Measurements from ENCODE around the gene EFCAB8.
"Not testable (repeated sequence)": the region's sequence is repeated elsewhere in the genome, so short reads cannot be mapped to it uniquely, and the experiment has no call there.

The EFCAB8 gene

DNA sequence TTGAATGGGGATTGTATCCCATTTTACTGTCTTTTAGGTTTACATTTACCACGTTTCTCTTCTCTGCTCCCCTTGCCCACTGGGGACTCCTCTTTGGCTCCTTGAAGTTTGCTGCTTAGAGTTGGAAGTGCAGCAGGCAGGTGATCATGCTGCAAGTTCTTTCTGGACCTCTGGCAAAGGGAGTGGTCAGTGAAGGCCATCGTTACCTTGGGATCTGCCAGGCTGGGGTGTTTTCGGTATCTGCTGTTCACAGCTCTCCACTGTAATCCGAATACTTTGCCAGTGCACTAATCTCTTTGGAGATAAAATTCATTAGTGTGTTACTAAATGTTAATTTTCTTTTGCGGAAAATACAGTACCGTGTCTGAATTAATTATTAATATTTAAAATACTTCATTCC is 9.1 kb upstream of the EFCAB8 start:
- FAIRE-seq (no peak), DNase-seq (ENCODE audit: insufficient read length, low spot score) (no peak)
- no peak for TF ChIP-seq TAF1 (IDR thresholded peaks at IDR 0.05; ENCODE audit: low read depth, low read length)
- no peak for TF ChIP-seq SPI1 (IDR thresholded peaks at IDR 0.05; ENCODE audit: low read depth, low read length)
- no peak for TF ChIP-seq PAX5 (IDR thresholded peaks at IDR 0.05; ENCODE audit: insufficient read depth, low read length, severe bottlenecking)
- no peak for TF ChIP-seq POLR2AphosphoS5 (IDR thresholded peaks at IDR 0.05; ENCODE audit: low read depth, low read length)
- no peak for TF ChIP-seq POU2F2 (IDR thresholded peaks at IDR 0.05; ENCODE audit: low read depth, low read length)
- no peak for TF ChIP-seq POLR2A (IDR thresholded peaks at IDR 0.05; ENCODE audit: low read depth, low read length)

DNA sequence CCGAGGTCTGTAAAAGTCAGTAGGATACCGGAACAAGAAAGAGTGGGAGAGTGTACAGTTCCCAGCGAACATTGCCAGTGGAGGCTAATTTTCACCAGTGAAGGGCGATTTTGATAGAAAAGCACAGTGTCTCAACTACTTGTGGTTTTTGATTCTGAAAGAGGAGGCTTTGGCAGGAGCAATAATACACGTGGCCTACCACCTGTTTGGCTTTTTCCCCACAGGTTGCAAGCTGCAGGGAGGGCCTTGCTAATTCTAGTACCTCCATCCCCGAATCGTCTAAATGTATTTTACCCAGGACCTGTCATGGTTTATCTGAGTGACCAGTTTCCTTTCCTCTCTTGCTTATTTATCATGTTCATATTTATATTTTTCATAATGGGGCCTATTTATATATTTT is 3.3 kb upstream of the EFCAB8 start:
- TF ChIP-seq POU2F2 (IDR thresholded peaks at IDR 0.05; ENCODE audit: low read depth, low read length) (no peak), SPI1 (IDR thresholded peaks at IDR 0.05; ENCODE audit: low read depth, low read length) (no peak), POLR2AphosphoS5 (IDR thresholded peaks at IDR 0.05; ENCODE audit: low read depth, low read length) (no peak), TAF1 (IDR thresholded peaks at IDR 0.05; ENCODE audit: low read depth, low read length) (no peak), POLR2A (IDR thresholded peaks at IDR 0.05; ENCODE audit: low read depth, low read length) (no peak), PAX5 (IDR thresholded peaks at IDR 0.05; ENCODE audit: insufficient read depth, low read length, severe bottlenecking) (no peak)
- no peak for FAIRE-seq
- DNase-seq (ENCODE audit: insufficient read length, low spot score): no peak

DNA sequence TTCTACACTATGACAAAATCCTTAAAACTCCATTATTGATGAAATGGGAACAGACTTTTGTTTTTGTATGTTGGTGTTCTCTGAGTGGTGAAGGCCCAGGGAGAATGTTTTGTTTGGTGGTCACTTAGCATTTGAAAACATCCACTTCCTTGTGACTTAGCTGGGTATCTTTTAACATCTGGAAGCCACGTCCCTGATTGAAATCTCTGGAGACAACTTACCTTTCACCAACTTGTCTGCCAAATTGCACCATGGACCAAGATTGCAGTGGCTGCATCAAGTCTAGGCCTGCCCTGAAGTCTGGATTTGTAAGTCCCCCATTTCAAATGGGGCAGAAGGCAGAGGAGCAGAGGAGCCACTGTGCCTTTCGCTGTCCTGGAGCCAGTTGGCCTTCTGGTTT is 534 bp upstream of the EFCAB8 start:
- DNase-seq (ENCODE audit: insufficient read length, low spot score) (no peak), FAIRE-seq (no peak)
- TF ChIP-seq POLR2A (IDR thresholded peaks at IDR 0.05; ENCODE audit: low read depth, low read length) (no peak), SPI1 (IDR thresholded peaks at IDR 0.05; ENCODE audit: low read depth, low read length) (no peak), TAF1 (IDR thresholded peaks at IDR 0.05; ENCODE audit: low read depth, low read length) (no peak)

DNA sequence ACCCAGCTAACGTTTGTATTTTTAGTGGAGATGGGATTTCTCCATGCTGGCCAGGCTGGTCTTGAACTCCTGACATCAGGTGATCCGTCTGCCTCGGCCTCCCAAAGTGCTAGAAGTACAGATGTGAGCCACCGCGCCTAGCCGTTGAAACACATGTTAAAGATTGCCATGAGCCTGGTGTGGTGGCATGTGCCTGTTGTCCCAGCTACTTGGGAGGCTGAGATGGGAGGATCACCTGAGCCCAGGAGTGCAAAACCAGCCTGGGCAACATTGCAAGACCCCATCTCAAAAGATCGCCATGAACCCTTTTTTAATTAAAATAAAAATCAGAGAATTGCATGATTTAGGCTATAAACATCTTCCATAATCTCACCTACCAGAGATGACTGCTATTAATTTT is 2.7 kb downstream of the EFCAB8 start:
- TF ChIP-seq POLR2A (IDR thresholded peaks at IDR 0.05; ENCODE audit: low read depth, low read length) (no peak), POU2F2 (IDR thresholded peaks at IDR 0.05; ENCODE audit: low read depth, low read length) (no peak), POLR2AphosphoS5 (IDR thresholded peaks at IDR 0.05; ENCODE audit: low read depth, low read length) (no peak), PAX5 (IDR thresholded peaks at IDR 0.05; ENCODE audit: insufficient read depth, low read length, severe bottlenecking) (no peak), SPI1 (IDR thresholded peaks at IDR 0.05; ENCODE audit: low read depth, low read length) (no peak), TAF1 (IDR thresholded peaks at IDR 0.05; ENCODE audit: low read depth, low read length) (no peak)
- DNase-seq (ENCODE audit: insufficient read length, low spot score) (no peak), FAIRE-seq (no peak)

DNA sequence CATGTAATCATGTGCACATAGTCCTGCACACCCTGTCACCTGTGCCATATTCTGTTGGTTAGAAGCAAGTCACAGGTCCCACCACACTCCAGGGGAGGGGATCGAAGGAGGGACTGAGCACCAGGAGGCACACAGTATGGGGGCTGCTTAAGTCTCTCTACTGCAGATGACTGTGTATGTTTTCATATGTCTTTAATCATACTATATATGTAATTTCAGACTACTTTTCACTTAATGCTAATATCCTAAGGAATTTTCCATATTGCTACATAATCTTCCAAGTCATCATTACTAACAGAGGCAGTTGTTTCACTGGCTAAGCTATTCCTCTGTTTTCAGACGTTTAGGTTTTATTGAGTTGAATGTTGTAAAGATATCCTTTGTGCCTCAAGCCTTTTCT is 10.8 kb downstream of the EFCAB8 start:
- FAIRE-seq: no peak
- TF ChIP-seq PAX5 (IDR thresholded peaks at IDR 0.05; ENCODE audit: insufficient read depth, low read length, severe bottlenecking): no peak
- TF ChIP-seq SPI1 (IDR thresholded peaks at IDR 0.05; ENCODE audit: low read depth, low read length): no peak
- no peak for TF ChIP-seq POU2F2 (IDR thresholded peaks at IDR 0.05; ENCODE audit: low read depth, low read length)
- TF ChIP-seq TAF1 (IDR thresholded peaks at IDR 0.05; ENCODE audit: low read depth, low read length): no peak

DNA sequence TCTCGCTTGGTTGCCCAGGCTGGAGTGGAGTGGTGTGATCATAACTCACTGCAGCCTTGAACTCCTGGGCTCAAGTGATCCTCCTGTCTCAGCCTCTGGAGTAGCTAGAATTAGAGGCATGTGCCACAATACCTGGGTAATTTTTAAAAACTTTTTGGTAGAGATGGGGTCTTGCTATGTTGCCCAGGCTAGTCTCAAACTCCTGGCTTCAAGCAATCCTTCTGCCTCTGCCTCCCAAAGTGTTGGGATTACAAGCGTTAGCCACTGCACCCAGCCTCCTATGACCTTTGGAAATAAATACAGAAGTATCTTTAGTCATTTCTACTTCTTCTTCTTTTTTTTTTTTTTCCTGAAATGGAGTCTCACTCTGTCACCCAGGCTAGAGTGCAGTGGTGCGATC is 11.8 kb downstream of the EFCAB8 start:
- not testable (repeated sequence) for DNase-seq (ENCODE audit: insufficient read length, low spot score); FAIRE-seq

More for the DNA sequence above, 10.8 kb downstream of the EFCAB8 start:
- no peak for DNase-seq (ENCODE audit: insufficient read length, low spot score)

DNA sequence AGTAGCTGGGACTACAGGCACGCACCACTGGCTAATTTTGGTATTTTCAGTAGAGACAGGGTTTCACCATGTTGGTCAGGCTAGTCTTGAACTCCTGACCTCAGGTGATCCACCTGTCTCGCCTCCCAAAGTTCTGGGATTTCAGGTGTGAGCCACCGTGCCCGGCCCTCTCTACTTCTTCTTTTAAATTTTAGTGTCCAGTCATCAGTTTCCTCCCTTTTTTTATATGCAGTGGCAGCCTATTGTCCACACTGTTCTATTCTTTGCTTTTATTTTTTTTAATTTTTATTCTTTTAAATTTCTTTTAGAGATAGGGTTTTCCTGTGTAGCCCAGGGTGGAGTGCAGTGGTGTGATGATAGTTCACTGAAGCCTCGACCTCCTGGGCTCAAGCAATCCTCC is 12.3 kb downstream of the EFCAB8 start:
- no peak for FAIRE-seq
- DNase-seq (ENCODE audit: insufficient read length, low spot score): no peak
- TF ChIP-seq PAX5 (IDR thresholded peaks at IDR 0.05; ENCODE audit: insufficient read depth, low read length, severe bottlenecking) (no peak), POLR2AphosphoS5 (IDR thresholded peaks at IDR 0.05; ENCODE audit: low read depth, low read length) (no peak)

DNA sequence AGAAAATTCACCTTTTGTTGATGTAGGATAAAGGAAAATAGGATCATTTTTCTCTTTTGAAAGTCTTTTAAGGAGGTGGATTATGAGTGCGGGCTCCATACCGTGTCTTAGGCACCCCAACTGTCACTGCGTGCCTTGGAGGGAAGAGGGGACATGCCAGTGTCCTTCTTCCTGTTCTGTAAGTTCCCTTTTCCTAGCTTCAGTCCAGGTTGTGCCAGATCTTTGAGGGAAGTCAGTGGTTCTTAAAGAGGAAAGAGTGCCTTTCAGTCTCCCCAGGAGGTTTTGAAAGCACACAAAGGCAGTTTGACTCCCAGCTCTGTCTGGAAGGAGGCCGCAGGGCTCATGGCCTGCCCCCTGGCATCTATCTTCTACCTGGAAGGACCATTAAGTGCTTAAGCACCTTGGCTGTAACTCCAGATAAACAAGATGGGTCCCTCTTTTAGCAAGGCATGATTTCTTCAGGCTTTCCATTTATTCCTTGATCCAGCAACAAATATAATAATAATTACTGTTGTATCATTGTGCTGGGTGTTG is 13.0 kb downstream of the EFCAB8 start:
- no peak for DNase-seq (ENCODE audit: insufficient read length, low spot score)
- FAIRE-seq: no peak
- TF ChIP-seq SPI1 (IDR thresholded peaks at IDR 0.05; ENCODE audit: low read depth, low read length) (no peak), POU2F2 (IDR thresholded peaks at IDR 0.05; ENCODE audit: low read depth, low read length) (no peak), POLR2A (IDR thresholded peaks at IDR 0.05; ENCODE audit: low read depth, low read length) (no peak), PAX5 (IDR thresholded peaks at IDR 0.05; ENCODE audit: insufficient read depth, low read length, severe bottlenecking) (no peak), POLR2AphosphoS5 (IDR thresholded peaks at IDR 0.05; ENCODE audit: low read depth, low read length) (no peak), TAF1 (IDR thresholded peaks at IDR 0.05; ENCODE audit: low read depth, low read length) (no peak)

DNA sequence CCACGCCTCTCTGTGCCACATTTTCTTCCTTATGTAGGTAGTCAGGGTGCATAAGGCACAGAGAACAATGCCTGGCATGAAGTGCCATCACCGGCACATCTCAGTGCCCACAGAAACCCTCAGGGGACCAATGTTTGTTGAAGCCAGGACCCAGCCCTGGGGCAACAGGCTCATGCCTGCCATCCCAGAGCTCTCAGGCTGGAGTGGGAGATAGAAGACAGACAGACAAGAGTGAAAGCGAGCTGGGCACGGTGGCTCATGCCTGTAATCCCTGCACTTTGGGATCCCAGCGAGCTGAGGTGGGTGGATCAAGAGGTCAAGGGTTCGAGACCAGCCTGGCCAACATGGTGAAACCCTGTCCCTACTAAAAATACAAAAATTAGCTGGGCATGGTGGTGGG is 13.5 kb downstream of the EFCAB8 start:
- DNase-seq (ENCODE audit: insufficient read length, low spot score) (no peak), FAIRE-seq (no peak)
- TF ChIP-seq SPI1 (IDR thresholded peaks at IDR 0.05; ENCODE audit: low read depth, low read length) (no peak), PAX5 (IDR thresholded peaks at IDR 0.05; ENCODE audit: insufficient read depth, low read length, severe bottlenecking) (no peak), POLR2AphosphoS5 (IDR thresholded peaks at IDR 0.05; ENCODE audit: low read depth, low read length) (no peak)

DNA sequence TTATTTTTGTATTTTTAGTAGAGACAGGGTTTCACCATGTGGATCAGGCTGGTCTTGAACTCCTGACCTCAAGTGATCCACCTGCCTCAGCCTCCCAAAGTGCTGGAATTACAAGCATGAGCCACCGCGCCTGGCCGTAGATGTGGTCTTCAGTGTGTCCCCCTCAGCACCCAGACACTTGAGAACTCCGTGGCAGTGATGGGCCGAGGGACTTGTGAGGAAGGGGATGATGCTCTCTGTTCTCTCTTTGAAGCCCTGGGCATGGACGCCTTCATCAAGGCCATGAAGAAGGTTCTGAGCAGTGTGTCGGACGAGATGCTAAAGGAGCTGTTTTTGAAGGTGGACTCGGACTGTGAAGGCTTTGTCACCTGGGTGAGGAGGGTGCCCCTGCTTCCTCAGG is 16.9 kb downstream of the EFCAB8 start:
- TF ChIP-seq POLR2AphosphoS5 (IDR thresholded peaks at IDR 0.05; ENCODE audit: low read depth, low read length): no peak
- TF ChIP-seq PAX5 (IDR thresholded peaks at IDR 0.05; ENCODE audit: insufficient read depth, low read length, severe bottlenecking): no peak
- no peak for TF ChIP-seq POU2F2 (IDR thresholded peaks at IDR 0.05; ENCODE audit: low read depth, low read length)
- no peak for TF ChIP-seq TAF1 (IDR thresholded peaks at IDR 0.05; ENCODE audit: low read depth, low read length)
- TF ChIP-seq POLR2A (IDR thresholded peaks at IDR 0.05; ENCODE audit: low read depth, low read length): no peak
- no peak for TF ChIP-seq SPI1 (IDR thresholded peaks at IDR 0.05; ENCODE audit: low read depth, low read length)
- no peak for FAIRE-seq
- no peak for DNase-seq (ENCODE audit: insufficient read length, low spot score)

DNA sequence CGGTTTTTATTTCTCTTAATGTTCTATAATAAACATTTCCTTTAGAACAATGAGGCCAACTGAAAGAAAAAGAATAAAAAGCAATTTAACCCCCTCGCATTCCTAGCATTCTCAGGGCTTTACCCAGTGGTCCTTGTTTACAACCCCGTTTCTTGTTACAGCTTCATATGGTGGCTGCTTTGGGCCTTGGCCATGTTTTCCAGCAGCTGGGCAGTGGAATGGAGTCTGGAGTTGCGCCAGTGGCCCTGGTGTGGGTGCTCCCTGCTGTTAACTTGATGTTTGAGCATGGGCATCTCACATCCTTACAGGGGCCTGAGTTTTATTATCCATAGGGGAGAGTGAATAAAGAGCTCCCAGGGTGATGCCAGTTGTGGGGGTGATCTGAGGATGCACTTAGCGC is 18.8 kb downstream of the EFCAB8 start:
- DNase-seq (ENCODE audit: insufficient read length, low spot score) (no peak), FAIRE-seq (no peak)
- no peak for TF ChIP-seq TAF1 (IDR thresholded peaks at IDR 0.05; ENCODE audit: low read depth, low read length)
- no peak for TF ChIP-seq SPI1 (IDR thresholded peaks at IDR 0.05; ENCODE audit: low read depth, low read length)
- no peak for TF ChIP-seq POLR2A (IDR thresholded peaks at IDR 0.05; ENCODE audit: low read depth, low read length)

Measured in GM12891 (cell line).